PC-9 (cell line): ENCODE measurements around the gene TPST2. TPM values are rescaled to one million over a fixed set of nuclear protein-coding genes. Genes with fewer than 3 reads are reported as not detected.
A peak's percentile ranks its signal among the peaks of the same experiment; 100 is the strongest.

Source experiments
- BruUV-seq: library from RNA; stranded (reverse); fragments of 400-500 nt; replicated peaks from 2 replicates; lab custom pipeline; 2021; lab: Mats Ljungman, UMichigan
- CTCF ChIA-PET: fragments of 300-600 bp; sonication (Branson Sonifier 250); formaldehyde crosslinking; loops from one replicate; lab custom pipeline; 2022; ENCODE audit warnings: antibody characterized with exemption; lab: Charles Lee
- POLR2A ChIA-PET: fragments of 300-600 bp; sonication (Branson Sonifier 250); formaldehyde crosslinking; loops from one replicate; lab custom pipeline; 2022; ENCODE audit warnings: antibody characterized with exemption; ENCODE audit not compliant: unreplicated experiment; lab: Charles Lee
- DNase-seq, 2 experiments: peaks; one replicate each; pipeline versions ENCODE4 v3.0.0 to v3.0.0-alpha.2; 2015 to 2022; ENCODE audit warnings: mixed read lengths in 1 of 2
- H2AFZ ChIP-seq: fragments of 200-600 bp; sonication (generic); 2 replicates; pipeline ENCODE4 v1.8.1; 2017; ENCODE audit warnings: antibody characterized with exemption
- H3F3A ChIP-seq: fragments of 200-600 bp; sonication (generic); 2 replicates; pipeline ENCODE4 v1.8.1; 2017; ENCODE audit warnings: antibody characterized with exemption, mild to moderate bottlenecking, low read depth; ENCODE audit not compliant: insufficient read depth
- H3K27ac ChIP-seq: fragments of 200-600 bp; sonication (generic); 2 replicates; pipeline ENCODE4 v1.6.1; 2016; ENCODE audit warnings: mixed run types
- H3K27me3 ChIP-seq: fragments of 200-600 bp; sonication (generic); 2 replicates; pipeline ENCODE4 v1.6.1; 2016; ENCODE audit warnings: low read depth, mixed run types; ENCODE audit not compliant: insufficient read depth
- H3K36me3 ChIP-seq: fragments of 200-600 bp; sonication (generic); 2 replicates; pipeline ENCODE4 v1.6.1; 2016; ENCODE audit warnings: low read depth, mixed run types
- H3K4me1 ChIP-seq: fragments of 200-600 bp; sonication (generic); replicated peaks from 2 replicates; pipeline ENCODE4 v1.6.1; 2016; ENCODE audit warnings: mixed run types; ENCODE audit not compliant: insufficient read depth
- H3K4me2 ChIP-seq: fragments of 200-600 bp; sonication (generic); 2 replicates; pipeline ENCODE4 v1.6.1; 2017; ENCODE audit warnings: mixed run types
- H3K4me3 ChIP-seq: fragments of 200-600 bp; sonication (generic); 2 replicates; pipeline ENCODE4 v1.6.1; 2016; ENCODE audit warnings: mixed run types
- H3K79me2 ChIP-seq: fragments of 200-600 bp; sonication (generic); 2 replicates; pipeline ENCODE4 v1.6.1; 2017; ENCODE audit warnings: low read depth, mixed run types
- H3K9me2 ChIP-seq: fragments of 200-600 bp; sonication (generic); 2 replicates; pipeline ENCODE4 v1.8.1; 2017; ENCODE audit warnings: mild to moderate bottlenecking; ENCODE audit not compliant: insufficient read depth
- H3K9me3 ChIP-seq: fragments of 200-600 bp; sonication (generic); 2 replicates; pipeline ENCODE4 v1.8.1; 2016; ENCODE audit warnings: low read depth; ENCODE audit not compliant: insufficient read depth
- H4K20me1 ChIP-seq: fragments of 200-600 bp; sonication (generic); 2 replicates; pipeline ENCODE4 v1.8.1; 2017; ENCODE audit not compliant: insufficient read depth
- CTCF ChIP-seq: fragments of 200-600 bp; sonication (generic); conservative IDR thresholded peaks from 2 replicates; pipeline ENCODE4 v1.6.1; 2017; ENCODE audit warnings: mixed run types, antibody characterized with exemption, mild to moderate bottlenecking, moderate library complexity
- EZH2 ChIP-seq: fragments of 200-600 bp; sonication (generic); IDR thresholded peaks from 2 replicates; pipeline ENCODE4 v1.8.0; 2017; ENCODE audit warnings: antibody characterized with exemption, low read depth
- intact Hi-C: fragments of 100-400 bp; cut with micrococcal nuclease; formaldehyde crosslinking; loops from one replicate; pipeline ENCODE4 v1.10.0; 2022; ENCODE audit not compliant: unreplicated experiment
- total RNA-seq: library from RNA; stranded (reverse); gene quantifications from 2 replicates; pipeline ENCODE4 v1.2.3, GENCODE V29; 2021

Gene TPST2
- total RNA-seq, 1 experiment from 2014 or later, result 13.5 TPM

GRCh38 chr22:26612652-26613051 is 22.7 kb upstream of the TPST2 start:
- Histone ChIP-seq H3K4me1 (no peaks in the 10 kb centered on the region), H2AFZ (no peak overlapping the region), H3K9me2 (no peaks in the 10 kb centered on the region), H3K79me2 (no peaks in the 10 kb centered on the region), H3K36me3 (no peaks in the 10 kb centered on the region), H3K27ac (no peak overlapping the region), H4K20me1 (no peaks in the 10 kb centered on the region), H3K4me2 (no peak overlapping the region), H3K4me3 (no peak overlapping the region), H3K9me3 (no peaks in the 10 kb centered on the region), H3F3A (no peaks in the 10 kb centered on the region), H3K27me3 (peaks cover 54% of the 10 kb centered on the region)
- DNase-seq, result no peak
- ChIA-PET POLR2A (no interaction called here), CTCF (no interaction called here)
- intact Hi-C loops, result no loop called here
- no peak for TF ChIP-seq CTCF
- no peak for TF ChIP-seq EZH2
- no TSS peak for BruUV-seq

- CTCF ChIA-PET, result no interaction called here
- Histone ChIP-seq H3K27me3 (peaks cover 41% of the 10 kb centered on the region), H3K9me3 (no peaks in the 10 kb centered on the region), H4K20me1 (no peaks in the 10 kb centered on the region), H3K79me2 (no peaks in the 10 kb centered on the region), H3F3A (no peaks in the 10 kb centered on the region), H3K27ac (no peak overlapping the region), H3K4me3 (no peak overlapping the region), H3K9me2 (no peaks in the 10 kb centered on the region), H3K4me2 (no peak overlapping the region), H2AFZ (no peak overlapping the region), H3K4me1 (no peaks in the 10 kb centered on the region), H3K36me3 (no peaks in the 10 kb centered on the region)
- no TSS peak for BruUV-seq
- peak in 1 of 2 experiments; percentile 4 for DNase-seq
- intact Hi-C loops, result no loop called here
- no peak for TF ChIP-seq CTCF
- POLR2A ChIA-PET, result no interaction called here
These were observed 21.1 kb upstream of the TPST2 start for GRCh38 chr22:26610996-26611395.

GRCh38 chr22:26610072-26610958 is 20.4 kb upstream of the TPST2 start:
- H4K20me1 ChIP-seq, result no peaks in the 10 kb centered on the region
- H2AFZ ChIP-seq, result no peak overlapping the region
- TF ChIP-seq CTCF, result no peak
- TF ChIP-seq EZH2, result no peak
- no peaks in the 10 kb centered on the region for H3F3A ChIP-seq
- H3K36me3 ChIP-seq, result no peaks in the 10 kb centered on the region
- POLR2A ChIA-PET, result no interaction called here
- intact Hi-C loops, result no loop called here
- H3K79me2 ChIP-seq, result no peaks in the 10 kb centered on the region
- no peak overlapping the region for H3K4me2 ChIP-seq
- H3K9me3 ChIP-seq, result no peaks in the 10 kb centered on the region
- no peak overlapping the region for H3K27ac ChIP-seq
- CTCF ChIA-PET, result no interaction called here
- H3K9me2 ChIP-seq, result no peaks in the 10 kb centered on the region
- no peaks in the 10 kb centered on the region for H3K4me1 ChIP-seq
- H3K4me3 ChIP-seq, result no peak overlapping the region
- DNase-seq, result no peak
- BruUV-seq, result no TSS peak
- H3K27me3 ChIP-seq, result peaks cover 36% of the 10 kb centered on the region
